Measurements from ENCODE around the gene TCTN1.
"Not testable (repeated sequence)": the region's sequence is repeated elsewhere in the genome, so short reads cannot be mapped to it uniquely, and the experiment has no call there.

DNA sequence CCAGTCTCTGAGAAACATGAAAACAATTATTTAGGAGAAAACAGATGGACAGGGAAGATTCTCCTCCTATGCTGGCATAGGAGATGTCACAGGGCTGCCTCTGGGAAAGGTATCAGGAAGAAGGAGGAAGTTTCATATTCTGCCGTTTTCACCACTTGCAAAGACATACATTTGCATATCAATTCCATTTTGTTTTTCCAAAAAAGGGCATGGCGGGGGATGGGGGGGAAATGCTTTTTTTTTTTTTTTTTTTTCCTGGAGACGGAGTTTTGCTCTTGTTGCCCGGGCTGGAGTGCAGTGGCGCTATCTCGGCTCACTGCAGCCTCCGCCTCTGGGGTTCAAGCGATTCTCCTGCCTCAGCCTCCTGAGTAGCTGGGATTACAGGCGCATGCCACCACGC, 40.3 kb downstream of the TCTN1 start:
- TF ChIP-seq, protein P1, sequence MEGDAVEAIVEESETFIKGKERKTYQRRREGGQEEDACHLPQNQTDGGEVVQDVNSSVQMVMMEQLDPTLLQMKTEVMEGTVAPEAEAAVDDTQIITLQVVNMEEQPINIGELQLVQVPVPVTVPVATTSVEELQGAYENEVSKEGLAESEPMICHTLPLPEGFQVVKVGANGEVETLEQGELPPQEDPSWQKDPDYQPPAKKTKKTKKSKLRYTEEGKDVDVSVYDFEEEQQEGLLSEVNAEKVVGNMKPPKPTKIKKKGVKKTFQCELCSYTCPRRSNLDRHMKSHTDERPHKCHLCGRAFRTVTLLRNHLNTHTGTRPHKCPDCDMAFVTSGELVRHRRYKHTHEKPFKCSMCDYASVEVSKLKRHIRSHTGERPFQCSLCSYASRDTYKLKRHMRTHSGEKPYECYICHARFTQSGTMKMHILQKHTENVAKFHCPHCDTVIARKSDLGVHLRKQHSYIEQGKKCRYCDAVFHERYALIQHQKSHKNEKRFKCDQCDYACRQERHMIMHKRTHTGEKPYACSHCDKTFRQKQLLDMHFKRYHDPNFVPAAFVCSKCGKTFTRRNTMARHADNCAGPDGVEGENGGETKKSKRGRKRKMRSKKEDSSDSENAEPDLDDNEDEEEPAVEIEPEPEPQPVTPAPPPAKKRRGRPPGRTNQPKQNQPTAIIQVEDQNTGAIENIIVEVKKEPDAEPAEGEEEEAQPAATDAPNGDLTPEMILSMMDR (IDR thresholded peaks at IDR 0.05), result not testable (repeated sequence)
- not testable (repeated sequence) for TF ChIP-seq POLR2A (IDR thresholded peaks at IDR 0.05)
